Amniotic epithelial cell (primary cell): ENCODE results near the gene EYA4.

Experiments used
- DNase-seq: peaks from one replicate; pipeline ENCODE4 v3.0.0-alpha.2; 2010; ENCODE audit warnings: low read depth

Gene EYA4

GRCh38 chr6:133407320-133408100 lies 166.4 kb downstream of the EYA4 start:
- no peak for DNase-seq

GRCh38 chr6:133408132-133408531 lies 167.0 kb downstream of the EYA4 start:
- DNase-seq, result no peak

- DNase-seq, result peak; percentile 5
Observed at GRCh38 chr6:133408543-133408942, 167.4 kb downstream of the EYA4 start.

GRCh38 chr6:133410638-133411435 lies 169.7 kb downstream of the EYA4 start:
- no peak for DNase-seq

GRCh38 chr6:133411757-133412156 lies 170.6 kb downstream of the EYA4 start:
- no peak for DNase-seq

GRCh38 chr6:133415262-133415661 lies 174.1 kb downstream of the EYA4 start:
- DNase-seq, result no peak

GRCh38 chr6:133418108-133418507 lies 177.0 kb downstream of the EYA4 start:
- DNase-seq, result no peak

- DNase-seq, result no peak
Observed at GRCh38 chr6:133423242-133423641, 182.1 kb downstream of the EYA4 start.

- no peak for DNase-seq
Observed at GRCh38 chr6:133424359-133424758, 183.2 kb downstream of the EYA4 start.

- DNase-seq, result no peak
Observed at GRCh38 chr6:133426038-133426437, 184.9 kb downstream of the EYA4 start.

- DNase-seq, result peak; percentile 18
Observed at GRCh38 chr6:133428295-133428694, 187.1 kb downstream of the EYA4 start.

GRCh38 chr6:133430530-133430929 lies 189.4 kb downstream of the EYA4 start:
- no peak for DNase-seq

GRCh38 chr6:133431031-133431430 lies 189.9 kb downstream of the EYA4 start:
- no peak for DNase-seq

- DNase-seq, result no peak
Observed at GRCh38 chr6:133432021-133432989, 191.1 kb downstream of the EYA4 start.

- DNase-seq, result no peak
Observed at GRCh38 chr6:133435065-133435728, 194.0 kb downstream of the EYA4 start.

- DNase-seq, result peak; percentile 2
Observed at GRCh38 chr6:133436652-133437051, 195.5 kb downstream of the EYA4 start.

- no peak for DNase-seq
Observed at GRCh38 chr6:133441491-133441890, 200.3 kb downstream of the EYA4 start.

GRCh38 chr6:133446789-133447188 lies 205.6 kb downstream of the EYA4 start:
- DNase-seq, result no peak

- DNase-seq, result peak; percentile 14
Observed at GRCh38 chr6:133447924-133448323, 206.8 kb downstream of the EYA4 start.

GRCh38 chr6:133456439-133456838 lies 215.3 kb downstream of the EYA4 start:
- DNase-seq, result no peak

- DNase-seq, result no peak
Observed at GRCh38 chr6:133456944-133457343, 215.8 kb downstream of the EYA4 start.

GRCh38 chr6:133460101-133460500 lies 218.9 kb downstream of the EYA4 start:
- no peak for DNase-seq
